GM10248 (cell line): Measurements from ENCODE around the gene P2RX1.

Source experiments
- CTCF ChIA-PET: fragments of 300-600 bp; sonication (Branson Sonifier 250); formaldehyde crosslinking; extraction: SDS; loops from one replicate; lab custom pipeline; 2021; ENCODE audit warnings: antibody characterized with exemption; lab: Yijun Ruan, JAX
- POLR2A ChIA-PET: fragments of 350-650 bp; sonication (Branson Sonifier 250); formaldehyde crosslinking; extraction: SDS; loops from one replicate; lab custom pipeline; 2020; ENCODE audit warnings: antibody characterized with exemption; lab: Yijun Ruan, JAX
- DNase-seq: peaks from one replicate; pipeline ENCODE4 v3.0.0; 2012; ENCODE audit errors: extremely low spot score
- TF ChIP-seq, protein P1 (sequence below): IDR thresholded peaks from 2 replicates; pipeline ENCODE4 v1.5.1; 2012; ENCODE audit warnings: mild to moderate bottlenecking, low read depth; ENCODE audit errors: extremely low read depth, missing control alignments, control extremely low read depth

P2RX1 gene

GRCh38 chr17:3937359-3937758, 21.1 kb upstream of the P2RX1 start:
- DNase-seq: no peak
- TF ChIP-seq, protein P1, sequence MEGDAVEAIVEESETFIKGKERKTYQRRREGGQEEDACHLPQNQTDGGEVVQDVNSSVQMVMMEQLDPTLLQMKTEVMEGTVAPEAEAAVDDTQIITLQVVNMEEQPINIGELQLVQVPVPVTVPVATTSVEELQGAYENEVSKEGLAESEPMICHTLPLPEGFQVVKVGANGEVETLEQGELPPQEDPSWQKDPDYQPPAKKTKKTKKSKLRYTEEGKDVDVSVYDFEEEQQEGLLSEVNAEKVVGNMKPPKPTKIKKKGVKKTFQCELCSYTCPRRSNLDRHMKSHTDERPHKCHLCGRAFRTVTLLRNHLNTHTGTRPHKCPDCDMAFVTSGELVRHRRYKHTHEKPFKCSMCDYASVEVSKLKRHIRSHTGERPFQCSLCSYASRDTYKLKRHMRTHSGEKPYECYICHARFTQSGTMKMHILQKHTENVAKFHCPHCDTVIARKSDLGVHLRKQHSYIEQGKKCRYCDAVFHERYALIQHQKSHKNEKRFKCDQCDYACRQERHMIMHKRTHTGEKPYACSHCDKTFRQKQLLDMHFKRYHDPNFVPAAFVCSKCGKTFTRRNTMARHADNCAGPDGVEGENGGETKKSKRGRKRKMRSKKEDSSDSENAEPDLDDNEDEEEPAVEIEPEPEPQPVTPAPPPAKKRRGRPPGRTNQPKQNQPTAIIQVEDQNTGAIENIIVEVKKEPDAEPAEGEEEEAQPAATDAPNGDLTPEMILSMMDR: no peak
- POLR2A ChIA-PET: no interaction called here
- CTCF ChIA-PET: no interaction called here

GRCh38 chr17:3935825-3936355, 19.6 kb upstream of the P2RX1 start:
- no peak for DNase-seq
- TF ChIP-seq, protein P1: no peak
- POLR2A ChIA-PET: no interaction called here
- CTCF ChIA-PET: interaction anchor here (1.0 to 2.4 kb wide), 10 partner anchors 10 to 139 kb away, joined by 3 to 13 read pairs (median 3); no protein-coding TSS in a partner anchor

DNA sequence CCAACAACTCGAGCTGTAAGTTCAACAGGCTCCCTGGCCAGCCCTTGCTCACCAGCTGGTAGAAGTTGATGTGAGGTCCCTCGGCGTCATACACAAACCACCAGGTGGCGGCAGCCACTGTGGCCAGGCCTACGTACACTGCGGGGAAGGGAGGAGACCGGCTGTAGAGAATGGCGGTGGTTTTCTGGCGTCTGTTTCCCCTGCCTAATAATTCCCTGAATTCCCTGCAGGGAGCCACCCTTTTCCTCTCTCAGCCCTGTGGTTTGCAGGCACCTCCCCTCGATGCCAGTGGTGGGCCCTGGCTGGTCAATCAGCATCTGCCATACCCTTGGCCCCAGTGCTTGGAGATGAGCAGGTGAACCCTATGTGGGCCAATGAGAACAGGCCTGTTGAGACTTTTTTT, 18.9 kb upstream of the P2RX1 start:
- peak; percentile 68 for DNase-seq
- ChIA-PET POLR2A (no interaction called here), CTCF (interaction anchor here (0.6 to 2.4 kb wide), 14 partner anchors 11 to 477 kb away, joined by 3 to 13 read pairs (median 4); no protein-coding TSS in a partner anchor)
- TF ChIP-seq, protein P1: peak; percentile 61

GRCh38 chr17:3929764-3930163, 13.5 kb upstream of the P2RX1 start:
- TF ChIP-seq, protein P1: no peak
- CTCF ChIA-PET: no interaction called here
- POLR2A ChIA-PET: no interaction called here
- no peak for DNase-seq

DNA sequence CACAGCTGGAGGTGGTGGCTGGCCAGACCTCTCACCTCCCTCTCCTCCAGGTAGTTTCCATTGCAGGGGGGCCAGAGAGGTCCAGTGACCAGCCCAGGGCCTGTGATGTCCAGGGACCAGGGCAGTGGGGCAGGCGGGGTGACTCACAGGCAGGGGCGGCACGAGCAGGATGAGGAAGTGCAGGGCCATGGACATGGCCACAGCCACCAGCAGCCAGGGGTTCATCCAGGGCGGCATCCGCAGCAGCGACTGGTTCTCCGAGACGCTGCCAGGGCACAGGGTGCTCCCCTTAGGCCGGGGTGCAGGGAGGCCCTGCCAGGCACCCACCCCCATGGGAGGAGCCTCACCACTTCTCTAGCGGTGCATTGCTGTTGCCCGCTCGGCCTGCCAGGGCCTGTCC, 12.9 kb upstream of the P2RX1 start:
- no peak for DNase-seq
- TF ChIP-seq, protein P1: no peak
- ChIA-PET POLR2A (no interaction called here), CTCF (interaction anchor here (0.7 to 2.1 kb wide), 2 partner anchors 13 to 15 kb away, joined by 3 to 8 read pairs; partner anchors contain the start of gene P2RX1)

DNA sequence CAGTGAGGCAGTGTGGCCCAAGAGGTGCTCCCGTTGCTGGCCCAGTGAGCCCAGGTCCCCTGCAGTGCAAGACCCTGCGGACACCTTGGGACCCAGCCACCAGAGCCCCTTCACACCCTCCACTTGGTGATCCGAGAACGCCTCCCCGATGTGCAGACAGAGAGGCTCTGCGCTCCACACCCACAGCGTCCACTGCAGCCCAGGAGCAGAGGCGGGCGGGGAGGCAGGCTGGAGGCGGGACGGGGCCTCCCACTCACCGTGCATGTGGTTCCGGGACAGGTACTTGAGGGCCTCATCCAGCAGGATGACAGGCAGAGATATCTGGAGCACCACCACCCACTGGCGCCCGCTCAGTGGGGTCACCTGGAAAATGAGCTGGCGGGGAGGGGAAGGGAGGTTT, 12.1 kb upstream of the P2RX1 start:
- POLR2A ChIA-PET: no interaction called here
- CTCF ChIA-PET: interaction anchor here (1.0 to 2.1 kb wide), 3 partner anchors 12 to 146 kb away, joined by 3 to 8 read pairs (median 4); partner anchors contain the start of gene P2RX1
- no peak for DNase-seq
- TF ChIP-seq, protein P1: no peak
